ENCODE data around the gene SUN3.

GRCh38 chr7:47979145-47979831, 49.6 kb downstream of the SUN3 start, which contains the start of gene HUS1:
- TF ChIP-seq CTCF (IDR thresholded peaks at IDR 0.05; ENCODE audit: low read length) (no peak), EZH2 (optimal IDR thresholded peaks at IDR 0.05; ENCODE audit: low read depth, low read length) (no peak), EZH2phosphoT487 (IDR thresholded peaks at IDR 0.05; ENCODE audit: low read length) (no peak)

All from MM.1S (cell line).